Brain microvascular endothelial cell (primary cell): Measurements from ENCODE around the gene LST1.
"Not testable (repeated sequence)": the region's sequence is repeated elsewhere in the genome, so short reads cannot be mapped to it uniquely, and the experiment has no call there.

Source experiments
- DNase-seq: peaks from one replicate; pipeline ENCODE4 v3.0.0-alpha.2; 2020
- H3K27ac ChIP-seq: fragments of 250-450 bp; sonication (Bioruptor Pico); 2 replicates; pipeline ENCODE4 v1.5.1; 2020; ENCODE audit warnings: mild to moderate bottlenecking, moderate library complexity
- H3K27me3 ChIP-seq: fragments of 250-450 bp; sonication (Bioruptor Pico); replicated peaks from 2 replicates; pipeline ENCODE4 v1.5.1; 2020; ENCODE audit warnings: mild to moderate bottlenecking
- H3K36me3 ChIP-seq: fragments of 250-450 bp; sonication (Bioruptor Pico); replicated peaks from 2 replicates; pipeline ENCODE4 v1.5.1; 2020; ENCODE audit warnings: mild to moderate bottlenecking
- H3K4me3 ChIP-seq: 2 replicates; pipeline ENCODE4 v1.5.1; 2011; ENCODE audit warnings: low read depth, mild to moderate bottlenecking, control low read depth, low read length, moderate library complexity
- in situ Hi-C: cut with HindIII; loops from 2 replicates; pipeline ENCODE4 v1.10.0; 2017; ENCODE audit warnings: low sequenced_read_pairs, low pct_ligation_motif_present
- TF ChIP-seq, protein P1 (sequence below): IDR thresholded peaks from 2 replicates; pipeline ENCODE4 v1.5.1; 2011; ENCODE audit warnings: low read depth, mild to moderate bottlenecking, moderate library complexity, low read length, control low read depth, inconsistent platforms; ENCODE audit errors: missing control alignments

The LST1 gene

DNA sequence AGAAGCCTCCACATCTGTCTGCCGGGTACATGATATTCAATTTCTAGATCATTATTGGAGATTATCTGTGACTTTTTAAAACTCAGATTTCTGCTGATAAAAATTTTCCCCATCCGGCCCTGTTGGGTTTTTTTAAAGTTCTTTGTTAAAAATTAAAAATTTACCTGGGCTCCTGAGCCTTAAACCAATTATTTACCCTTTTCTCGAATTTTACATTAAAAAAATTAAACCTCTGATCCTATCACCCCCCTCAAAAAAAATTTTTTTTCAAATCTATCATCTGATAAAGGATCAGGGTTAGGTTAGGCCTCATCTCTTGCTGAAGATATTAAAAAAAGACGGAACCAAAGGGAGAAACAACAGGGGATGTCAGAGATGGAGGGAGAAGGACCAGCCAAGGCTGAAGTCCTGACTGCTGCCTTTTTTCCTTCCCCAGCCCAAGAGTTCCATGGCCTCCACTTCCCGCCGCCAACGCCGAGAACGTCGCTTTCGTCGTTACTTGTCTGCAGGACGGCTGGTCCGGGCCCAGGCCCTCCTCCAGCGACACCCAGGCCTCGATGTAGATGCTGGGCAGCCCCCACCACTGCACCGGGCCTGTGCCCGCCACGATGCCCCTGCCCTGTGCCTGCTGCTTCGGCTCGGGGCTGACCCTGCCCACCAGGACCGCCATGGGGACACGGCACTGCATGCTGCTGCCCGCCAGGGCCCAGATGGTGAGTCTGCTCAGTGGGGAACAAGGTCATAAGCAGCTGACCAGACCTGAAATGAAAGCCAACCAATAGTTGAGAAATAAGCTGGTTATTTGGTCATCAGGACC, 38.1 kb upstream of the LST1 start:
- in situ Hi-C loops: no loop called here

DNA sequence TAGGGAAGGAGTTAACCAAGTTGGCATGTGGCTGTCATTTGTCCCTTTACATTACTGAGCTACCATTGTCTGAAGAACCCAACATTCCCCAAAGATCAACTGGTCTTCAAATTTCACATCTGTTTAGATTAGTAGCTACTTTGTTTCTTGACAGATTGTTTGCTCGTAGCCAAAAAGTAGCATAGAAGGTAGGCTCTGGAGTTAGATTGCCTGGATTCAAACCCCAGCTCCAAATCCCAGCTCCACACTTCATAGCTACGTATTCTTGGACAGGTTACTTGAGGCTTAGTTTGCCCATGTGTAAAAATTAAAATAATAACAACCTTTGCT, 37.6 kb upstream of the LST1 start:
- H3K27me3 ChIP-seq: no peaks in the 10 kb centered on the region
- H3K36me3 ChIP-seq: peaks cover 15% of the 10 kb centered on the region
- TF ChIP-seq, protein P1, sequence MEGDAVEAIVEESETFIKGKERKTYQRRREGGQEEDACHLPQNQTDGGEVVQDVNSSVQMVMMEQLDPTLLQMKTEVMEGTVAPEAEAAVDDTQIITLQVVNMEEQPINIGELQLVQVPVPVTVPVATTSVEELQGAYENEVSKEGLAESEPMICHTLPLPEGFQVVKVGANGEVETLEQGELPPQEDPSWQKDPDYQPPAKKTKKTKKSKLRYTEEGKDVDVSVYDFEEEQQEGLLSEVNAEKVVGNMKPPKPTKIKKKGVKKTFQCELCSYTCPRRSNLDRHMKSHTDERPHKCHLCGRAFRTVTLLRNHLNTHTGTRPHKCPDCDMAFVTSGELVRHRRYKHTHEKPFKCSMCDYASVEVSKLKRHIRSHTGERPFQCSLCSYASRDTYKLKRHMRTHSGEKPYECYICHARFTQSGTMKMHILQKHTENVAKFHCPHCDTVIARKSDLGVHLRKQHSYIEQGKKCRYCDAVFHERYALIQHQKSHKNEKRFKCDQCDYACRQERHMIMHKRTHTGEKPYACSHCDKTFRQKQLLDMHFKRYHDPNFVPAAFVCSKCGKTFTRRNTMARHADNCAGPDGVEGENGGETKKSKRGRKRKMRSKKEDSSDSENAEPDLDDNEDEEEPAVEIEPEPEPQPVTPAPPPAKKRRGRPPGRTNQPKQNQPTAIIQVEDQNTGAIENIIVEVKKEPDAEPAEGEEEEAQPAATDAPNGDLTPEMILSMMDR: no peak
- in situ Hi-C loops: no loop called here
- no peak overlapping the region for H3K4me3 ChIP-seq
- H3K27ac ChIP-seq: no peak overlapping the region
- no peak for DNase-seq

More for the DNA sequence above, 38.1 kb upstream of the LST1 start:
- no peaks in the 10 kb centered on the region for H3K27me3 ChIP-seq
- H3K36me3 ChIP-seq: peaks cover 11% of the 10 kb centered on the region
- TF ChIP-seq, protein P1: no peak
- peak overlapping the region; percentile 57 for H3K4me3 ChIP-seq
- H3K27ac ChIP-seq: peak overlapping the region; percentile 75
- DNase-seq: no peak

DNA sequence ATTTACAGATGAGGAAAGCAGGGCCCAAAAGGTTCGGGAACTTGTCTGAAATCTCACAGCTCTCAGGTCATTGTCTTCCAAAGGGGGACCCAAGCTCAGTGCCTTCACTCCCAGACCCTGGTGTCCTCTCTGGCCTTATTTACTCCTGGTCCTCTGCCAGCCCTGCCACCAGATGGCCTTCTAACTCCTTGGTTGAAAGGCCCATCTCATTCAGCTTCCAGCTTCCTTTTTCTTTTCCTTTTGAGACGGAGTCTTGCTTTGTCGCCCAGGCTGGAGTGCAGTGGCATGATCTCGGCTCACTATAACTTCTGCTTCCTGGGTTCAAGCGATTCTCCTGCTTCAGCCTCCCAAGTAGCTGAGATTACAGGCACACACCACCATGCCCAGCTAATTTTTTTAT, 34.7 kb upstream of the LST1 start:
- peak; percentile 54 for DNase-seq
- H3K36me3 ChIP-seq: peaks cover 18% of the 10 kb centered on the region
- TF ChIP-seq, protein P1: peak; percentile 72

DNA sequence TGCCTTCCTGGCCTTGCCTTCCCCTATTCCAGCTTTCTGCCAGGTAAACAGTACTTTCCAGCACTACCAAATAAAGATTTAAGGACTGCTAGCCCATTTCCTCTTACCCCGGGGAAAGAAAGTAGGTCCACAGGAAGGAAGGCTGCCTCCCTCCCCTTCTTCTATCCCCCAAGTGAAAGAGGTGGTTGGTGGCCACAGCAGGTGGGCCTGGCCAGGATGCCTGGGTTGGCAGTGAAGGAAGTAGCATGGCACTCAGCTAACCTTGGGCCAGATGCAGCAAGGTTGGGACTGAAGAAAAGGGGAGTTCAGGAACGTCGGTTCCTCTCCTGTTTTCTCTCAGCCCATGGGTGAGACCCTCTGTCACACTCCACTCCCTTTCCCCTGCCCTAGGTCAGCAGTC, 29.8 kb upstream of the LST1 start:
- TF ChIP-seq, protein P1: no peak
- Histone ChIP-seq H3K4me3 (no peak overlapping the region), H3K27ac (no peak overlapping the region), H3K27me3 (no peaks in the 10 kb centered on the region), H3K36me3 (peaks cover 22% of the 10 kb centered on the region)
- in situ Hi-C loops: no loop called here
- no peak for DNase-seq

More for the DNA sequence above, 34.7 kb upstream of the LST1 start:
- in situ Hi-C loops, H3K27ac ChIP-seq, H3K4me3 ChIP-seq, H3K27me3 ChIP-seq: not testable (repeated sequence)

DNA sequence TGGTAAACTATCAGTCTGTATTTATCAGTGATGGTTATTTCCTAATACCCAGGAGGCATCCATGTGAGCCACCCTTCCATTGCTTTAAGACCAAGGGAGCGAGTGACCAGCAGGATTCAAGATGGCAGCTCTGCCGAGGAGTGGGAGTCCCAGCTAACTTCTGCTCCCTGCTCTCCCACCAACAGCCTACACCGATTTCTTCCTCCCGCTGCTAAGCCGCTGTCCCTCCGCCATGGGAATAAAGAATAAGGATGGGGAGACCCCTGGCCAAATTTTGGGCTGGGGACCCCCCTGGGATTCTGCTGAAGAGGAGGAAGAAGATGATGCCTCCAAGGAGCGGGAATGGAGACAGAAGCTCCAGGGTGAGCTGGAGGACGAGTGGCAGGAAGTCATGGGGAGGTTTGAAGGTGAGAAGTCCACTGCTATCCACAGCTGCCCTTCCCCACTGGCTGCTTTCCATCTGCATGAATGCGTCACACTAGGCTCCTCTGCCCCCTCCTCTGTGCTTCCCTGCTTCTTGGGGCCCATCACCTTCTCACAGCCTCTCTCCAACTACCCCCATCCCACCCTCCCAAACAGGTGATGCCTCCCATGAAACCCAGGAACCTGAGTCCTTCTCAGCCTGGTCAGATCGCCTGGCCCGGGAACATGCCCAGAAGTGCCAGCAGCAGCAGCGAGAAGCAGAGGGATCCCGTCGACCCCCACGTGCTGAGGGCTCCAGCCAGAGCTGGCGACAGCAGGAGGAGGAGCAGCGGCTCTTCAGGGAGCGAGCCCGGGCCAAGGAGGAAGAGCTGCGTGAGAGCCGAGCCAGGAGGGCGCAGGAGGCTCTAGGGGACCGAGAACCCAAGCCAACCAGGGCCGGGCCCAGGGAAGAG, 28.4 kb upstream of the LST1 start:
- no peak overlapping the region for H3K27ac ChIP-seq
- TF ChIP-seq, protein P1: no peak
- in situ Hi-C loops: no loop called here
- H3K27me3 ChIP-seq: no peaks in the 10 kb centered on the region
- DNase-seq: no peak
- H3K36me3 ChIP-seq: peaks cover 20% of the 10 kb centered on the region
- no peak overlapping the region for H3K4me3 ChIP-seq
